HG03558 (cell line): ENCODE data around the gene CEP83.
"Not testable (repeated sequence)": the region's sequence is repeated elsewhere in the genome, so short reads cannot be mapped to it uniquely, and the experiment has no call there.

Experiments used
- ATAC-seq: cut with Tn5 transposase; IDR thresholded peaks from one replicate; pipeline ENCODE4 v1.9.1; 2021; ENCODE audit warnings: moderate number of reproducible peaks; ENCODE audit not compliant: unreplicated experiment; ENCODE audit errors: extremely low read depth

The CEP83 gene

GRCh38 chr12:94435511-94435927 is 24.1 kb downstream of the CEP83 start:
- ATAC-seq, result no peak

- no peak for ATAC-seq
Observed at GRCh38 chr12:94434171-94434570, 25.5 kb downstream of the CEP83 start.

- no peak for ATAC-seq
Observed at GRCh38 chr12:94433744-94434143, 25.9 kb downstream of the CEP83 start.

GRCh38 chr12:94430304-94430703 is 29.4 kb downstream of the CEP83 start:
- no peak for ATAC-seq

GRCh38 chr12:94429633-94430032 is 30.0 kb downstream of the CEP83 start:
- no peak for ATAC-seq

- ATAC-seq, result no peak
Observed at GRCh38 chr12:94429191-94429590, 30.5 kb downstream of the CEP83 start.

- no peak for ATAC-seq
Observed at GRCh38 chr12:94427501-94428381, 31.9 kb downstream of the CEP83 start.

- ATAC-seq, result no peak
Observed at GRCh38 chr12:94426049-94426448, 33.6 kb downstream of the CEP83 start.

- ATAC-seq, result not testable (repeated sequence)
Observed at GRCh38 chr12:94424830-94425229, 34.8 kb downstream of the CEP83 start.

- ATAC-seq, result no peak
Observed at GRCh38 chr12:94421868-94422740, 37.6 kb downstream of the CEP83 start.

GRCh38 chr12:94418517-94418916 is 41.1 kb downstream of the CEP83 start:
- no peak for ATAC-seq

GRCh38 chr12:94416613-94417012 is 43.1 kb downstream of the CEP83 start:
- ATAC-seq, result no peak

GRCh38 chr12:94415066-94415465 is 44.6 kb downstream of the CEP83 start:
- ATAC-seq, result no peak

- peak; percentile 82 for ATAC-seq
Observed at GRCh38 chr12:94405413-94406116, 54.1 kb downstream of the CEP83 start.

GRCh38 chr12:94404854-94405253 is 54.8 kb downstream of the CEP83 start:
- no peak for ATAC-seq

- no peak for ATAC-seq
Observed at GRCh38 chr12:94401326-94401725, 58.3 kb downstream of the CEP83 start.

- not testable (repeated sequence) for ATAC-seq
Observed at GRCh38 chr12:94398685-94399084, 61.0 kb downstream of the CEP83 start.

- ATAC-seq, result no peak
Observed at GRCh38 chr12:94397401-94397800, 62.3 kb downstream of the CEP83 start.

- not testable (repeated sequence) for ATAC-seq
Observed at GRCh38 chr12:94396014-94396413, 63.7 kb downstream of the CEP83 start.

GRCh38 chr12:94390130-94390485 is 69.6 kb downstream of the CEP83 start:
- no peak for ATAC-seq
